ENCODE measurements around the gene ST6GALNAC5. TPM values are rescaled to one million over a fixed set of nuclear protein-coding genes. Genes with fewer than 3 reads are reported as not detected.

Gene ST6GALNAC5
- total and polyA plus RNA-seq, 2 of the 13 experiments (the other 11 are each of a cell fraction or from before 2014, with no cell fraction given) = not detected

DNA sequence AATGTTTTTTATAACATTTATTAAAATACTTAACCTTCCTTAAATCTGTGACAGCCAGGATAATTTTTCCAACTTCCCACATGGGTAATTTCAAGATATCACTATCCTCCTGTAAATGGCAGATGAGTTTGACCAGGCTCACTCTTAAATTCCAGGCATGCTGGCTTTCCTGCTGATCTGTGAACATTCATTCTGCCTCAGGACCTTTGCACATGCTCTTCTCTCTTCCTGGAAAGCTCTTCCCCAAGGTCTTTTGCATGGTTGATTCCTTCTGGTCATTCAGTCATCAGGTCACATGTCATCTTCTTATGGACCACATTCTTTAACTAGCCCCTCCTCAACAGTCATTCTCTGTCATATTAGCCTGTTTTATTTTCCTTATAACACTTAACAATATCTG lies 5.7 kb downstream of the ST6GALNAC5 start:
- BruUV-seq (replicated peaks) = no TSS peak
- Histone ChIP-seq H2AFZ (ENCODE audit: low read length) (no peak overlapping the region), H3K79me2 (ENCODE audit: insufficient read depth, low read length) (no peaks in the 10 kb centered on the region), H3K4me1 (ENCODE audit: insufficient read depth, low read length) (no peaks in the 10 kb centered on the region), H3K9ac (ENCODE audit: insufficient read depth, low read depth, low read length) (no peak overlapping the region), H3K27ac (ENCODE audit: extremely low read length, insufficient read depth, low read length) (no peak overlapping the region), H3K9me3 (ENCODE audit: low read length) (no peaks in the 10 kb centered on the region), H3K4me3 (replicated peaks in 1 of 3; ENCODE audit: insufficient read depth in 1 of 3, low read depth in 2 of 3, low read length in 3 of 3) (no peak overlapping the region), H3K4me2 (ENCODE audit: low read depth, low read length) (no peak overlapping the region), H4K20me1 (ENCODE audit: insufficient read depth, low read length) (no peaks in the 10 kb centered on the region), H3K27me3 (ENCODE audit: control insufficient read depth in 1 of 2, insufficient read depth in 2 of 2, low read length in 2 of 2) (0 out of 5 replicates have a peak, but pooled peaks cover 0 to 4% of the 10 kb centered on the region in 2 experiments), H3K36me3 (replicated peaks in 1 of 2; ENCODE audit: control insufficient read depth in 1 of 2, insufficient read depth in 2 of 2, low read length in 2 of 2) (no peaks in the 10 kb centered on the region)
- intact Hi-C loops (cut with micrococcal nuclease; ENCODE audit: unreplicated experiment) (no loop called here), in situ Hi-C loops (cut with HindIII; ENCODE audit: extremely low pct_ligation_motif_present, low pct_unique_long_range_greater_than_20kb) (no loop called here)
- TF ChIP-seq SRSF4 (IDR thresholded peaks at IDR 0.05; ENCODE audit: low read depth, low read length, poor library complexity, severe bottlenecking) (no peak), ZNF878 (CRISPR knock-in tag; IDR thresholded peaks at IDR 0.05) (no peak), TAF15 (IDR thresholded peaks at IDR 0.05; ENCODE audit: low read depth, low read length, poor library complexity, severe bottlenecking) (no peak), EHMT2 (IDR thresholded peaks at IDR 0.05; ENCODE audit: borderline replicate concordance, low read depth, low read length) (no peak), ZSCAN22 (CRISPR knock-in tag; IDR thresholded peaks at IDR 0.05) (no peak), FOXA1 (IDR thresholded peaks at IDR 0.05) (no peak), FOXA1 (CRISPR knock-in tag; IDR thresholded peaks at IDR 0.05) (no peak), ZNF841 (CRISPR knock-in tag; IDR thresholded peaks at IDR 0.05; ENCODE audit: borderline replicate concordance) (no peak), ATAD3A (CRISPR knock-in tag; IDR thresholded peaks at IDR 0.05) (no peak), ZNF615 (CRISPR knock-in tag; IDR thresholded peaks at IDR 0.05; ENCODE audit: borderline replicate concordance) (no peak), HNRNPUL1 (IDR thresholded peaks at IDR 0.05; ENCODE audit: low read depth, low read length) (no peak), PREB (CRISPR knock-in tag; IDR thresholded peaks at IDR 0.05) (no peak), ZNF12 (CRISPR knock-in tag; IDR thresholded peaks at IDR 0.05) (no peak), MAZ (IDR thresholded peaks at IDR 0.05; ENCODE audit: borderline replicate concordance, low read depth, low read length) (no peak), MAZ (CRISPR knock-in tag; IDR thresholded peaks at IDR 0.05; ENCODE audit: low read depth) (no peak), TP53 (CRISPR knock-in tag; conservative IDR thresholded peaks at IDR 0.05) (no peak), ESRRA (CRISPR knock-in tag; IDR thresholded peaks at IDR 0.05; ENCODE audit: low read depth) (no peak), HNRNPLL (IDR thresholded peaks at IDR 0.05; ENCODE audit: low read depth, low read length, poor library complexity, severe bottlenecking) (no peak), NFIB (CRISPR knock-in tag; IDR thresholded peaks at IDR 0.05; ENCODE audit: borderline replicate concordance) (no peak)
- TF ChIP-seq, protein P1, sequence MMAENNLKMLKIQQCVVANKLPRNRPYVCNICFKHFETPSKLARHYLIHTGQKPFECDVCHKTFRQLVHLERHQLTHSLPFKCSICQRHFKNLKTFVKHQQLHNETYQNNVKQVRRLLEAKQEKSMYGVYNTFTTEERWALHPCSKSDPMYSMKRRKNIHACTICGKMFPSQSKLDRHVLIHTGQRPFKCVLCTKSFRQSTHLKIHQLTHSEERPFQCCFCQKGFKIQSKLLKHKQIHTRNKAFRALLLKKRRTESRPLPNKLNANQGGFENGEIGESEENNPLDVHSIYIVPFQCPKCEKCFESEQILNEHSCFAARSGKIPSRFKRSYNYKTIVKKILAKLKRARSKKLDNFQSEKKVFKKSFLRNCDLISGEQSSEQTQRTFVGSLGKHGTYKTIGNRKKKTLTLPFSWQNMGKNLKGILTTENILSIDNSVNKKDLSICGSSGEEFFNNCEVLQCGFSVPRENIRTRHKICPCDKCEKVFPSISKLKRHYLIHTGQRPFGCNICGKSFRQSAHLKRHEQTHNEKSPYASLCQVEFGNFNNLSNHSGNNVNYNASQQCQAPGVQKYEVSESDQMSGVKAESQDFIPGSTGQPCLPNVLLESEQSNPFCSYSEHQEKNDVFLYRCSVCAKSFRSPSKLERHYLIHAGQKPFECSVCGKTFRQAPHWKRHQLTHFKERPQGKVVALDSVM (CRISPR knock-in tag; IDR thresholded peaks at IDR 0.05) = no peak
- TF ChIP-seq, protein P2, sequence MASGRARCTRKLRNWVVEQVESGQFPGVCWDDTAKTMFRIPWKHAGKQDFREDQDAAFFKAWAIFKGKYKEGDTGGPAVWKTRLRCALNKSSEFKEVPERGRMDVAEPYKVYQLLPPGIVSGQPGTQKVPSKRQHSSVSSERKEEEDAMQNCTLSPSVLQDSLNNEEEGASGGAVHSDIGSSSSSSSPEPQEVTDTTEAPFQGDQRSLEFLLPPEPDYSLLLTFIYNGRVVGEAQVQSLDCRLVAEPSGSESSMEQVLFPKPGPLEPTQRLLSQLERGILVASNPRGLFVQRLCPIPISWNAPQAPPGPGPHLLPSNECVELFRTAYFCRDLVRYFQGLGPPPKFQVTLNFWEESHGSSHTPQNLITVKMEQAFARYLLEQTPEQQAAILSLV (CRISPR knock-in tag; IDR thresholded peaks at IDR 0.05; ENCODE audit: borderline replicate concordance) = no peak
- DNase-seq (ENCODE audit: low spot score) (no peak), ATAC-seq (no peak), FAIRE-seq (no peak)
- CTCF ChIA-PET (ENCODE audit: low intra/inter-chr PET ratio, low total read pairs) = no interaction called here
- POLR2A ChIA-PET = no interaction called here

All from HepG2 (cell line).